HT-29 (cell line): ENCODE data around the gene IPPK. TPM values are rescaled to one million over a fixed set of nuclear protein-coding genes. Genes with fewer than 3 reads are reported as not detected.
"Not testable (repeated sequence)": the region's sequence is repeated elsewhere in the genome, so short reads cannot be mapped to it uniquely, and the experiment has no call there.

Source experiments
- DNase-seq: peaks from one replicate; pipeline ENCODE4 v3.0.0-alpha.2; 2015; ENCODE audit warnings: low spot score
- total RNA-seq: library from RNA; depleted of rRNA; stranded (reverse); fragments of >200 nt; shearing (Covaris generic); gene quantifications from 2 replicates; pipeline ENCODE4 v1.2.3, GENCODE V29; 2014

IPPK gene
- total RNA-seq, 1 experiment from 2014 or later: 16.5 TPM

DNA sequence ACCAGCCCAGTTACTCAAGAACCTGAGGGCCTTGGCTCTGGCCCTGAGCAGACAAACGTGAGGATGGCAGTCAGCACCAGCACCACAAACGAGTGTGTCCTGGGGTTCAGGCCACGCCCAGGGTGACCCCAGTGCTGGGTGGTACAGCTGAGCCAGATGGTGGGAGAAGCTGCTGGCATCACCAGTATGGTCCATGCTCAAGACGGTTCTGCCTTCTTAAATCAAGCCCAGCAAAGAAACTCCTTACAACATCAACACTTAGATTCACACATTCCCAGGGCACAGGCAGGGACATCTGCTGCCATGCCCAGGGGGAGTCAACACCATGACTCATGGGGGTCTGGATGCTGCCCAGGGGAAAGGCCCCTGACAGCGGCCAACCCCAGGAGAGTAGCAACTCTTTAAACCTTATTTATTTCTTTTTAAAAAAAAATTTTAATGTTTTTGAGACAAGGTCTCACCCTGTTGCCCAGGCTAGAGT, 31.3 kb downstream of the IPPK start:
- no peak for DNase-seq

DNA sequence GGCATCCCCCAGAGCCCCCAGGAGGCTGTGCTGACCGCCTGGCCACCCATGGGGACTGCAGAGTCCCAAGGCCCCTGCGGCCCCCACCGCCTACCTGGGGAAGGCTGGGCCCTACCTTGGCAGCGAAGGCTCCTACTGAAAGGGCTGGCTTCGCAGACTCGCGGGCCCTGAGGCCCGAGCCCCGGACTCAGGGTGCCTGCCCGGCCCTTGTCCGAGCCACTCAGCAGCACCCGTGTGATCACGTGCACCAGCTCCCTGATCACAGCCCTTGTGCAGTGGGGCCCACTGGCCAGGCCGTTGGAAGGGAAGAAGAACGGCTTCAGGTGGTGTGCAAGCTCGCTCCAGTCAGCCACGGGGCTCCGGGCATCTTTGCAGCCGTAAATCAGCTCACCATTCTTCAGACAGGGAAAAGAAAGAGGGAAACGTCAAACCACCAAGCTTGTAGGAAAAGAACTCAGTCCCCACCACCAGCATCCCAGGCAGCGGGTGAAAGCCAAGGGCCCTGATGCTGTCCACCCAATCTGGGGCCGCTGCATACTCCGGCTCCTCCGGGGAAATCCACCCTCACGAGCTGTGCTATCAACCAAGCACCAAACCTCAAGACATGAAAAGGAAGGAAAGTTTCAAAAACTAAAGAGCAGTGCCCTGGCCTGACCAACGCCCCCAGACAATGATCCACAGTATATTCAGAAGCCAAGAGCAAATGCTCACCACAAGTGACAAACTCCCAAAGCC, 31.9 kb downstream of the IPPK start:
- DNase-seq: no peak

- DNase-seq: no peak
Measured at GRCh38 chr9:92637326-92637725, 32.6 kb downstream of the IPPK start.

- DNase-seq: no peak
Measured at GRCh38 chr9:92636627-92637026, 33.3 kb downstream of the IPPK start.

DNA sequence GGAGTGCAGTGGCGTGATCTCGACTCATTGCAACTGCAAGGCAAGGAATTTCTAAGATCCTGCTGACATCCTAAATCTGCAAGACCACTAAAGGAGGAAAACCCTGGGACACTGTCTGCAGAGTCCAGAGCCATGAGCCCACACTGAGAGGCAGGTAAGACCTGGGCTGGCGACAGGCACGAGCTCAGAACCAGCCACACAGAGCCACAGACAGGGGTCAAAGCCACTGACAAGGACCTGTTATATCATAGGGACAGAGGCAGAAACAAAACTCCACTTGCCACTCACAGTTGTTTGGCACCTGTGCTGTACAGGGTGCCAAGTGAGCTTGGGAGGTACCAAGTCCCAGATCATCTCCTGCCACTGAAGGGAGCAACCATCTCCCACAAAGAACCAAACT, 34.2 kb downstream of the IPPK start:
- no peak for DNase-seq

GRCh38 chr9:92634712-92635605, 35.0 kb downstream of the IPPK start:
- DNase-seq: peak; percentile 72

- DNase-seq: no peak
Measured at GRCh38 chr9:92633614-92634278, 36.2 kb downstream of the IPPK start.

GRCh38 chr9:92632641-92633040, 37.3 kb downstream of the IPPK start:
- DNase-seq: no peak

- DNase-seq: no peak
Measured at GRCh38 chr9:92631452-92632343, 38.2 kb downstream of the IPPK start.

- DNase-seq: no peak
Measured at GRCh38 chr9:92627651-92628050, 42.3 kb downstream of the IPPK start.

- DNase-seq: no peak
Measured at GRCh38 chr9:92626484-92626883, 43.4 kb downstream of the IPPK start.

DNA sequence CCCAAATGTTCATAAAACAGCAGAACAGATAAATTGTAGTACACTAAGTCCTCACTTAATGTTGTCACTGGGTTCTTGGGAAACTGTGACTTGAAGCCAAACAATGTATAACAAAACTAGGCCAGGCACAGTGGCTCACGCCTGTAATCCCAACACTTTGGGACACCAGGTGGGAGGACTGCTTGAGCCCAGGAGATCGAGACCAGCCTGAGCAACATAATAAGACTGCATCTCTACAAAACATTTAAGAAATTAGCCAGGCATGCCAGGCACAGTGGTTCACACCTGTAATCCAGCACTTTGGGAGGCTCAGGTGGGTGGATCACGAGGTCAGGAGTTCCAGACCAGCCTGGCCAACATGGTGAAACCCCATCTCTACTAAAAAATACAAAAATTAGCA, 46.0 kb downstream of the IPPK start:
- not testable (repeated sequence) for DNase-seq

- DNase-seq: no peak
Measured at GRCh38 chr9:92620845-92621244, 49.1 kb downstream of the IPPK start.

- no peak for DNase-seq
Measured at GRCh38 chr9:92619601-92620300, 50.2 kb downstream of the IPPK start.

DNA sequence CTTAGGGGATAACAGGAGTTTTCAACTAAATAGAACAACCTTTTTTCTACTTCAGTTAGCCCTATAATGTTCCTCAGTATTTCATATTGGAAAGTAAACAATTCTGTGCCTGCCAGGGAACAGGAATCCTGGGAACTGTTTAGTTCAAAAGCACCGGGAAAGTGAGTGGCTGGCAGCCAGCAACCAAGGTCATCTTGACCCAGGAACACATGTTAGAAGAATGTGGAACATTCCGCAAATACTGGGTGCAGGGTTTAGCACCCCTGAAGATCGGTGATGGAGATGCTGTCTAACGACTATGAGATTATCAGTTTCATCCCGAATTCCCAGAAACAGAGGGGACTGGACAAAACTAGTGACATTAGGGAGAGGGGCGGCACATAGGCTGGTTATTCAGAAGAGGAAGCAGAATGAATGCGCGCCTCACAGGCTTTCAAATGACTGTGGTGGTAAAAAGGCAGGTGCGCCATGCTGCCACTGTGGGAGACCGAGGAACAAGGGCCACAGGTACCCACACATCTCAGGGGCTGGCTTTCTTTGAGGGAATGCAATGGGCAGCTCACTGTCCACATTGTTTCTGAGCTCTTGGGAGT, 51.2 kb downstream of the IPPK start:
- DNase-seq: no peak

DNA sequence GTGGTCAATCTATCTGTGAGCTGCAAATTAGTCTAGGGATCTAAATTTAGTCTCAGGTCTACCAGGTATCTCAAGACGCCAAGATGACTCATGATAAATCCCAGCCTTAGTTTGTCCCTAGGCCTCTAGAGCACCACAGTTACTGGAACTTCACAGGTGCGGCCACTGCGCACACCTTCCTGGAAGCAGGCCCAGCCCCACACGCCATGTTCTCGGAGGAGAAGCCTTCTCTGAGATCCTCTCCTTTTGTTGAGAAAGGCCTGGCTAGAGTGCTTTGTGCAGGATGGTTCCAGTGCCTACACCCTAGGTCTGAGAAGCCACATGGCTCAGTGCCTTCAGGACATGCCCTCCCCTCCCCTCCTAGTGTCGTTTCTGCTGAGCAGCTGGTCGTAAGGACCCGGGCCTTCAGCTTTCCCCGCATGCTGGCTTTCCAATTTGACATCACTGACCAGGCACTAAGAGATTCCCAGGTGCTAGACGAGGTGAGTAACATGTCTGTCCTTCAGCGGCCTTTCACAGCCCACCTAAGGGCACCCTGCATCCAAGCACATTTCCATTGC, 51.9 kb downstream of the IPPK start:
- no peak for DNase-seq

GRCh38 chr9:92617195-92617813, 52.6 kb downstream of the IPPK start:
- DNase-seq: no peak

DNA sequence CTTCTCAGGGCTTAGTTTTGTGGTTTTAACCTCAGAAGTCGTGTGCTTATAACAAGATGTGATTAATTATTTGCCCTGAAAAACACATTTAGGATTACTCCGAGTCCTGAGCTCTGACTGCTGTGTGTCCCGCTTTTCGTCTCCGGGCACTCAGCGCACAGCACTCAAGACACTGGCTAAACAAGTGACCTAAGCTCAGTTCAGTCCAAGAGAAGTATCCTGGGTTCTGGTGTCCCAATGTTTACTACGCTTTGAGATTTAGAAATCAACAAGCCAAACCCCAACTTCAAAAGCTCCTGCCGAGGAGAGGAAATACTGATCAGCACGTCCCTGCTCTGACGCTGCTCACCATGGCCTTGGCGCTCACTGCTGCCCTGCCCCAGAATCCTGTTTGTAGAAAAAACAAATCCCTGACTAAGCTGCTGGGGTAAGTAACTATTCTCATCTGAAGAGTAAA, 53.2 kb downstream of the IPPK start:
- DNase-seq: no peak

GRCh38 chr9:92616199-92616641, 53.7 kb downstream of the IPPK start:
- no peak for DNase-seq
